SK-N-SH (cell line): Measurements from ENCODE around the gene WDR86.

Experiments
- CHD2 ChIP-seq: fragments of 150-350 bp; IDR thresholded peaks from 2 replicates; pipeline ENCODE4 v1.6.1; 2018; ENCODE audit warnings: low read length; ENCODE audit not compliant: partially characterized antibody
- CTCF ChIP-seq: fragments of 200-600 bp; sonication (generic); IDR thresholded peaks from 2 replicates; pipeline ENCODE4 v1.6.1; 2017; ENCODE audit warnings: antibody characterized with exemption, mild to moderate bottlenecking, moderate library complexity
- EP300 ChIP-seq, 2 experiments: IDR thresholded peaks; 2 replicates each; pipeline versions ENCODE4 v1.4.0 to v1.6.1; 2012; ENCODE audit warnings: borderline replicate concordance in 1 of 2, low read depth in 1 of 2, low read length in 1 of 2
- FOXJ3 ChIP-seq: sonication (generic); formaldehyde crosslinking; IDR thresholded peaks from 2 replicates; pipeline ENCODE4 v1.5.1; 2020; ENCODE audit warnings: mild to moderate bottlenecking, missing genetic modification reagents
- FOXM1 ChIP-seq: IDR thresholded peaks from 2 replicates; pipeline ENCODE4 v1.4.0; 2012; ENCODE audit warnings: low read depth, mild to moderate bottlenecking
- MXI1 ChIP-seq: IDR thresholded peaks from 2 replicates; pipeline ENCODE4 v1.6.1; 2012; ENCODE audit warnings: mild to moderate bottlenecking, low read depth, low read length, improper control_type of control experiment
- NFIC ChIP-seq: IDR thresholded peaks from 2 replicates; pipeline ENCODE4 v1.4.0; 2012; ENCODE audit warnings: borderline replicate concordance
- POLR2AphosphoS5 ChIP-seq: IDR thresholded peaks from 2 replicates; pipeline ENCODE4 v1.6.1; 2012; ENCODE audit warnings: low read depth, low read length
- RCOR1 ChIP-seq: fragments of 150-350 bp; IDR thresholded peaks from 2 replicates; pipeline ENCODE4 v1.6.1; 2017; ENCODE audit warnings: antibody characterized with exemption, low read length
- REST ChIP-seq: IDR thresholded peaks from 2 replicates; pipeline ENCODE4 v1.6.1; 2012; ENCODE audit warnings: mild to moderate bottlenecking, low read depth, low read length, moderate library complexity
- RXRA ChIP-seq: IDR thresholded peaks from 2 replicates; pipeline ENCODE4 v1.4.0; 2012; ENCODE audit warnings: low read depth, mild to moderate bottlenecking, borderline replicate concordance
- TAF1 ChIP-seq: IDR thresholded peaks from 2 replicates; pipeline ENCODE4 v1.6.1; 2012; ENCODE audit warnings: low read depth, mild to moderate bottlenecking, low read length, moderate library complexity, borderline replicate concordance
- YY1 ChIP-seq: IDR thresholded peaks from 2 replicates; pipeline ENCODE4 v1.4.0; 2012; ENCODE audit warnings: low read depth, mild to moderate bottlenecking

GRCh38 chr7:151406886-151407583 is 2.8 kb downstream of the WDR86 start:
- TF ChIP-seq CTCF (no peak), RXRA (no peak), FOXM1 (no peak), EP300 (IDR thresholded peaks at IDR 0.05; ENCODE audit: borderline replicate concordance in 1 of 2, low read depth in 1 of 2, low read length in 1 of 2) (no peak), RCOR1 (no peak), REST (no peak), POLR2AphosphoS5 (no peak), NFIC (no peak), YY1 (no peak), CHD2 (no peak), FOXJ3 (no peak), TAF1 (no peak), MXI1 (no peak)
